Naive thymus-derived CD4-positive, alpha-beta T cell (primary cell): ENCODE results near the gene TNFAIP2. TPM values are rescaled to one million over a fixed set of nuclear protein-coding genes. Genes with fewer than 3 reads are reported as not detected.

Experiments
- ATAC-seq: fragments of 150-1000 bp; cut with Tn5 transposase; 2 replicates; pipeline ENCODE4 v1.10.0; 2021; ENCODE audit warnings: mild to moderate bottlenecking, moderate library complexity
- CTCF ChIA-PET: fragments of 350-600 bp; sonication (Branson Sonifier 250); formaldehyde crosslinking; loops from one replicate; lab custom pipeline; 2021; ENCODE audit warnings: antibody characterized with exemption; lab: Charles Lee
- POLR2A ChIA-PET: fragments of 350-600 bp; sonication (Branson Sonifier 250); formaldehyde crosslinking; loops from one replicate; lab custom pipeline; 2021; ENCODE audit warnings: antibody characterized with exemption, inconsistent platforms; lab: Charles Lee
- DNase-seq, 9 donors: peaks; one replicate each; pipeline versions ENCODE4 v3.0.0 to v3.0.0-alpha.2; 2020 to 2022; ENCODE audit warnings: mixed read lengths in 1 of 9
- H3K27ac ChIP-seq: one replicate; pipeline ENCODE4 v1.7.0; 2013; ENCODE audit warnings: mild to moderate bottlenecking, low read depth, low read length, moderate library complexity
- H3K27me3 ChIP-seq, 2 donors: one replicate each; pipeline ENCODE4 v1.7.0; 2013; ENCODE audit warnings: low read length in 2 of 2, mild to moderate bottlenecking in 2 of 2, moderate library complexity in 2 of 2; ENCODE audit not compliant: control insufficient read depth in 2 of 2, insufficient read depth in 2 of 2
- H3K36me3 ChIP-seq, 3 experiments: 1 replicate in 2 of 3; 2 replicates in 1 of 3; pipeline ENCODE4 v1.7.0; 2013; ENCODE audit warnings: low read length in 3 of 3, mild to moderate bottlenecking in 3 of 3, moderate library complexity in 1 of 3; ENCODE audit not compliant: insufficient read depth in 3 of 3, control insufficient read depth in 2 of 3
- H3K4me1 ChIP-seq, 2 donors: one replicate each; pipeline ENCODE4 v1.7.0; 2013; ENCODE audit warnings: low read length in 2 of 2, mild to moderate bottlenecking in 2 of 2, moderate library complexity in 1 of 2; ENCODE audit not compliant: control insufficient read depth in 2 of 2, insufficient read depth in 2 of 2
- H3K4me3 ChIP-seq: 2 replicates; pipeline ENCODE4 v1.7.0; 2013; ENCODE audit warnings: mild to moderate bottlenecking, low read length
- H3K9me3 ChIP-seq, 3 experiments: 1 replicate in 2 of 3; 2 replicates in 1 of 3; pipeline ENCODE4 v1.7.0; 2013; ENCODE audit warnings: low read length in 3 of 3; ENCODE audit not compliant: control insufficient read depth in 2 of 3
- H3K27ac Mint-ChIP-seq, 9 donors: one replicate each; pipeline ENCODE4 v1.8.0; 2020 to 2022; ENCODE audit warnings: mixed read lengths in 9 of 9, mild to moderate bottlenecking in 8 of 9, moderate library complexity in 5 of 9, inconsistent platforms in 2 of 9
- H3K27me3 Mint-ChIP-seq, 5 donors: one replicate each; pipeline ENCODE4 v1.8.0; 2021 to 2022; ENCODE audit warnings: mixed read lengths in 5 of 5, mild to moderate bottlenecking in 1 of 5
- H3K36me3 Mint-ChIP-seq, 5 donors: one replicate each; pipeline ENCODE4 v1.8.0; 2020 to 2022; ENCODE audit warnings: mixed read lengths in 5 of 5, mild to moderate bottlenecking in 3 of 5, inconsistent platforms in 1 of 5
- H3K4me1 Mint-ChIP-seq, 7 donors: one replicate each; pipeline ENCODE4 v1.8.0; 2020 to 2022; ENCODE audit warnings: mixed read lengths in 7 of 7, mild to moderate bottlenecking in 3 of 7, inconsistent platforms in 1 of 7
- H3K4me3 Mint-ChIP-seq, 10 donors: one replicate each; pipeline ENCODE4 v1.8.0; 2020 to 2022; ENCODE audit warnings: mild to moderate bottlenecking in 10 of 10, mixed read lengths in 10 of 10, moderate library complexity in 6 of 10, inconsistent platforms in 2 of 10
- H3K9me3 Mint-ChIP-seq, 11 donors: one replicate each; pipeline ENCODE4 v1.8.0; 2020 to 2022; ENCODE audit warnings: mixed read lengths in 11 of 11, mild to moderate bottlenecking in 4 of 11, inconsistent platforms in 1 of 11, moderate library complexity in 1 of 11
- intact Hi-C, 2 donors: fragments of 100-400 bp; cut with micrococcal nuclease; formaldehyde crosslinking; loops; one replicate each; pipeline ENCODE4 v1.15.1; 2023
- polyA plus RNA-seq, 2 donors: library from polyadenylated mRNA; unstranded; fragments of 300-500 nt; fragmentation: Illumina TruSeq; gene quantifications; one replicate each; pipeline ENCODE4 v1.2.3, GENCODE V29; 2021
- total RNA-seq, 6 experiments: library from RNA in 5 of 6; stranded (reverse) in 5 of 6; gene quantifications; 1 replicate in 5 of 6; 2 replicates in 1 of 6; pipeline ENCODE4 v1.2.3 and lab custom pipeline; 2021 to 2026

TNFAIP2 gene
- total and polyA plus RNA-seq, 7 experiments from 2014 or later = 1.1 to 309 (median 5.5) TPM; not detected in 2

GRCh38 chr14:103122585-103122946 is 695 bp upstream of the TNFAIP2 start:
- Mint-ChIP-seq H3K27me3 (peaks cover 16 to 40% (median 24%) of the 10 kb centered on the region in 5 donors), H3K4me1 (peaks cover 0 to 5% (median 4%) of the 10 kb centered on the region in 7 donors), H3K9me3 (peaks cover 0 to 3% (median 0%) of the 10 kb centered on the region in 11 donors), H3K27ac (no peak overlapping the region), H3K36me3 (no peaks in the 10 kb centered on the region), H3K4me3 (peak overlapping the region in 4 of 10 donors; percentile 9 to 62 (median 43))
- DNase-seq (no peak), ATAC-seq (no peak)
- H3K4me3 ChIP-seq = no peak overlapping the region
- H3K4me1 ChIP-seq = no peaks in the 10 kb centered on the region
- ChIA-PET CTCF (no interaction called here), POLR2A (no interaction called here)
- H3K36me3 ChIP-seq = no peaks in the 10 kb centered on the region
- H3K27ac ChIP-seq = no peak overlapping the region
- no peaks in the 10 kb centered on the region for H3K27me3 ChIP-seq
- H3K9me3 ChIP-seq = no peaks in the 10 kb centered on the region
- intact Hi-C loops = no loop called here

- ChIA-PET POLR2A (no interaction called here), CTCF (no interaction called here)
- no peaks in the 10 kb centered on the region for H3K27me3 ChIP-seq
- no peak for DNase-seq
- peaks cover 0 to 3% (median 0%) of the 10 kb centered on the region in 11 donors for H3K9me3 Mint-ChIP-seq
- H3K36me3 Mint-ChIP-seq = no peaks in the 10 kb centered on the region
- no peak overlapping the region for H3K27ac Mint-ChIP-seq
- H3K27ac ChIP-seq = no peak overlapping the region
- peaks cover 16 to 40% (median 25%) of the 10 kb centered on the region in 5 donors for H3K27me3 Mint-ChIP-seq
- intact Hi-C loops = no loop called here
- peak; percentile 4 for ATAC-seq
- no peaks in the 10 kb centered on the region for H3K9me3 ChIP-seq
- H3K4me3 ChIP-seq = no peak overlapping the region
- peak overlapping the region in 3 of 10 donors; percentile 49 to 66 (median 49) for H3K4me3 Mint-ChIP-seq
- no peaks in the 10 kb centered on the region for H3K36me3 ChIP-seq
- no peaks in the 10 kb centered on the region for H3K4me1 ChIP-seq
- peaks cover 0 to 5% (median 4%) of the 10 kb centered on the region in 7 donors for H3K4me1 Mint-ChIP-seq
These were observed 606 bp downstream of the TNFAIP2 start for GRCh38 chr14:103123634-103124500.

GRCh38 chr14:103124501-103125001 is 1.3 kb downstream of the TNFAIP2 start:
- ChIA-PET POLR2A (no interaction called here), CTCF (no interaction called here)
- DNase-seq = no peak
- Mint-ChIP-seq H3K9me3 (peaks cover 0 to 3% (median 0%) of the 10 kb centered on the region in 11 donors), H3K27me3 (peaks cover 15 to 38% (median 28%) of the 10 kb centered on the region in 5 donors), H3K27ac (no peak overlapping the region), H3K4me1 (peaks cover 0 to 5% (median 4%) of the 10 kb centered on the region in 7 donors), H3K36me3 (no peaks in the 10 kb centered on the region), H3K4me3 (peak overlapping the region in 2 of 10 donors; percentile 49 to 66)
- Histone ChIP-seq H3K4me3 (no peak overlapping the region), H3K9me3 (no peaks in the 10 kb centered on the region), H3K27ac (no peak overlapping the region), H3K4me1 (no peaks in the 10 kb centered on the region), H3K27me3 (no peaks in the 10 kb centered on the region), H3K36me3 (no peaks in the 10 kb centered on the region)
- no peak for ATAC-seq
- intact Hi-C loops = no loop called here

GRCh38 chr14:103125098-103126070 is 2.1 kb downstream of the TNFAIP2 start:
- Mint-ChIP-seq H3K4me1 (peaks cover 0 to 5% (median 4%) of the 10 kb centered on the region in 7 donors), H3K36me3 (no peaks in the 10 kb centered on the region), H3K27me3 (peaks cover 10 to 30% (median 20%) of the 10 kb centered on the region in 5 donors), H3K9me3 (peaks cover 0 to 3% (median 0%) of the 10 kb centered on the region in 11 donors), H3K4me3 (no peak overlapping the region), H3K27ac (no peak overlapping the region)
- Histone ChIP-seq H3K9me3 (no peaks in the 10 kb centered on the region), H3K4me1 (no peaks in the 10 kb centered on the region), H3K36me3 (no peaks in the 10 kb centered on the region), H3K27me3 (no peaks in the 10 kb centered on the region), H3K27ac (no peak overlapping the region), H3K4me3 (no peak overlapping the region)
- no peak for ATAC-seq
- POLR2A ChIA-PET = no interaction called here
- intact Hi-C loops = no loop called here
- CTCF ChIA-PET = no interaction called here
- no peak for DNase-seq

- Mint-ChIP-seq H3K4me3 (no peak overlapping the region), H3K27ac (no peak overlapping the region), H3K27me3 (peaks cover 5 to 21% (median 15%) of the 10 kb centered on the region in 5 donors), H3K9me3 (peaks cover 0 to 3% (median 0%) of the 10 kb centered on the region in 11 donors), H3K4me1 (peaks cover 0 to 4% (median 0%) of the 10 kb centered on the region in 7 donors), H3K36me3 (no peaks in the 10 kb centered on the region)
- POLR2A ChIA-PET = no interaction called here
- Histone ChIP-seq H3K36me3 (no peaks in the 10 kb centered on the region), H3K27ac (no peak overlapping the region), H3K27me3 (no peaks in the 10 kb centered on the region), H3K4me1 (no peaks in the 10 kb centered on the region), H3K4me3 (no peak overlapping the region), H3K9me3 (no peaks in the 10 kb centered on the region)
- DNase-seq = no peak
- intact Hi-C loops = no loop called here
- CTCF ChIA-PET = no interaction called here
- no peak for ATAC-seq
These were observed 3.0 kb downstream of the TNFAIP2 start for GRCh38 chr14:103126088-103126872.

- H3K36me3 ChIP-seq = no peaks in the 10 kb centered on the region
- ChIA-PET POLR2A (no interaction called here), CTCF (no interaction called here)
- Mint-ChIP-seq H3K36me3 (no peaks in the 10 kb centered on the region), H3K4me3 (no peak overlapping the region), H3K27me3 (peaks cover 5 to 17% (median 15%) of the 10 kb centered on the region in 5 donors), H3K27ac (no peak overlapping the region), H3K9me3 (peaks cover 0 to 3% (median 0%) of the 10 kb centered on the region in 11 donors), H3K4me1 (peaks cover 0 to 4% (median 0%) of the 10 kb centered on the region in 7 donors)
- H3K4me3 ChIP-seq = no peak overlapping the region
- intact Hi-C loops = no loop called here
- ATAC-seq (no peak), DNase-seq (no peak)
- no peaks in the 10 kb centered on the region for H3K4me1 ChIP-seq
- H3K9me3 ChIP-seq = no peaks in the 10 kb centered on the region
- H3K27me3 ChIP-seq = no peaks in the 10 kb centered on the region
- no peak overlapping the region for H3K27ac ChIP-seq
These were observed 3.6 kb downstream of the TNFAIP2 start for GRCh38 chr14:103126873-103127304.
